Adrenal gland (tissue), 12 donors: ENCODE measurements around the gene BMPR1B. TPM values are rescaled to one million over a fixed set of nuclear protein-coding genes. Genes with fewer than 3 reads are reported as not detected.
"Not testable (repeated sequence)": the region's sequence is repeated elsewhere in the genome, so short reads cannot be mapped to it uniquely, and the experiment has no call there.

Source experiments
- DNase-seq, 7 donors: peaks; one replicate each; pipeline ENCODE4 v3.0.0-alpha.2; 2019 to 2020
- H3K27ac ChIP-seq, 5 donors: fragments of 200-600 bp; sonication (generic) in 4 of 5; 1 replicate in 3 of 5; 2 replicates in 2 of 5; pipeline versions ENCODE4 v1.5.1 to v1.8.0; 2016 to 2020; ENCODE audit warnings: mild to moderate bottlenecking in 1 of 5
- H3K27me3 ChIP-seq: fragments of 200-600 bp; 2 replicates; pipeline ENCODE4 v1.8.0; 2021
- H3K36me3 ChIP-seq, 2 donors: fragments of 200-600 bp; replicated peaks in 1 of 2; 1 replicate in 1 of 2; 2 replicates in 1 of 2; pipeline versions ENCODE4 v1.5.1 to v1.8.0; 2018 to 2022
- H3K4me1 ChIP-seq, 2 donors: fragments of 200-600 bp; replicated peaks in 1 of 2; 1 replicate in 1 of 2; 2 replicates in 1 of 2; pipeline versions ENCODE4 v1.5.1 to v1.8.0; 2018 to 2021
- H3K4me3 ChIP-seq, 4 donors: fragments of 200-600 bp; sonication (generic) in 3 of 4; one replicate each; pipeline ENCODE4 v1.5.1; 2016 to 2018
- H3K9me3 ChIP-seq, 3 donors: fragments of 200-600 bp; sonication (generic) in 1 of 3; replicated peaks in 1 of 3; 1 replicate in 2 of 3; 2 replicates in 1 of 3; pipeline versions ENCODE4 v1.5.1 to v1.8.0; 2016 to 2021
- CTCF ChIP-seq, 6 experiments: fragments of 450-650 bp in 4 of 6; fragments of 200-600 bp in 2 of 6; sonication (generic) in 1 of 6; IDR thresholded peaks; 1 replicate in 5 of 6; 2 replicates in 1 of 6; pipeline versions ENCODE4 v1.5.1 to v1.8.0; 2016 to 2021; ENCODE audit warnings: antibody characterized with exemption in 6 of 6, mild to moderate bottlenecking in 2 of 6, moderate library complexity in 1 of 6
- POLR2A ChIP-seq, 2 donors: fragments of 450-650 bp; IDR thresholded peaks; one replicate each; pipeline ENCODE4 v1.6.1; 2017; ENCODE audit warnings: antibody characterized with exemption in 2 of 2, mild to moderate bottlenecking in 2 of 2, moderate library complexity in 1 of 2
- WGBS, 4 donors: extraction: QIAGEN DNeasy Blood & Tissue Kit in 2 of 4; methylation state at CpG; one replicate each; pipeline versions ENCODE4 v1.1.5 to v1.1.7; 2013 to 2017; 5-methylcytosine and 5-hydroxymethylcytosine counted together
- intact Hi-C, 2 donors: fragments of 100-400 bp; cut with DNase I; formaldehyde crosslinking; loops; one replicate each; pipeline versions ENCODE4 v1.14.1 to v1.15.0; 2022 to 2023
- polyA plus RNA-seq, 3 donors: library from polyadenylated mRNA; stranded (reverse); fragments of 200-250 nt in 2 of 3; fragments of 350-450 nt in 1 of 3; fragmentation: Illumina TruSeq in 1 of 3; extraction: RNeasy Lipid Tissue Mini Kit (QIAGEN cat#74804) in 1 of 3; gene quantifications; one replicate each; pipeline ENCODE4 v1.2.3, GENCODE V29; 2013 to 2014
- total RNA-seq, 9 donors: library from RNA; depleted of rRNA in 4 of 9; stranded (reverse); fragments of >200 nt in 4 of 9; fragments of 120-200 nt in 1 of 9; fragmentation: NEBNext Ultra II Directional in 1 of 9; extraction: Animal tissue kit (Norgen Biotek cat#: 25700) in 1 of 9; gene quantifications; one replicate each; pipeline versions ENCODE4 v1.1.0 to v1.2.4, GENCODE V29; 2013 to 2023
- donor health status: healthy with polysubstance abuse.
- donor health status: Bipolar disorder and iron deficiency.
- donor health status: DM: yes; HTN: yes; CAD: no.
- donor health status: DM: no; HTN: no; CAD: no.
- donor health status: DM: no; HTN: no; CAD: no.
- donor health status: DM: yes; HTN: yes; CAD: no.

BMPR1B gene
- total and polyA plus RNA-seq, 12 donors, result 0.94 to 22.2 (median 6.2) TPM

- no peaks in the 10 kb centered on the region for H3K9me3 ChIP-seq
- no peaks in the 10 kb centered on the region for H3K36me3 ChIP-seq
- no peak overlapping the region for H3K27ac ChIP-seq
- TF ChIP-seq POLR2A (IDR thresholded peaks at IDR 0.05) (no peak), CTCF (IDR thresholded peaks at IDR 0.05) (no peak)
- 89 to 94% (median 92%) methylated on average over 1 of the region's 1 CpG for whole genome bisulfite sequencing, 4 donors
- H3K27me3 ChIP-seq, result no peaks in the 10 kb centered on the region
- intact Hi-C loops, result no loop called here
- H3K4me3 ChIP-seq, result no peak overlapping the region
- DNase-seq, result no peak
- no peaks in the 10 kb centered on the region for H3K4me1 ChIP-seq
Observed at GRCh38 chr4:95058991-95059390, 301.2 kb downstream of the BMPR1B start.

- intact Hi-C loops, result no loop called here
- 73 to 88% (median 77%) methylated on average over 1 of the region's 1 CpG for WGBS, 4 donors
Observed at GRCh38 chr4:95059663-95060062, 301.9 kb downstream of the BMPR1B start.

GRCh38 chr4:95061220-95061619 is 303.5 kb downstream of the BMPR1B start:
- WGBS, 4 donors, result 54 to 76% (median 70%) methylated on average over 2 of the region's 2 CpGs
- no peaks in the 10 kb centered on the region for H3K36me3 ChIP-seq
- no peak overlapping the region for H3K4me3 ChIP-seq
- TF ChIP-seq POLR2A (IDR thresholded peaks at IDR 0.05) (no peak), CTCF (IDR thresholded peaks at IDR 0.05) (no peak)
- no peak overlapping the region for H3K27ac ChIP-seq
- H3K9me3 ChIP-seq, result no peaks in the 10 kb centered on the region
- H3K27me3 ChIP-seq, result no peaks in the 10 kb centered on the region
- intact Hi-C loops, result no loop called here
- DNase-seq, result no peak
- H3K4me1 ChIP-seq, result no peaks in the 10 kb centered on the region

More at GRCh38 chr4:95059663-95060062, 301.9 kb downstream of the BMPR1B start:
- no peak for TF ChIP-seq CTCF (IDR thresholded peaks at IDR 0.05)
- no peak for TF ChIP-seq POLR2A (IDR thresholded peaks at IDR 0.05)
- Histone ChIP-seq H3K36me3 (no peaks in the 10 kb centered on the region), H3K9me3 (no peaks in the 10 kb centered on the region), H3K4me1 (no peaks in the 10 kb centered on the region), H3K4me3 (no peak overlapping the region), H3K27me3 (no peaks in the 10 kb centered on the region), H3K27ac (no peak overlapping the region)
- DNase-seq, result no peak

- H3K9me3 ChIP-seq, H3K27ac ChIP-seq, H3K36me3 ChIP-seq, H3K4me1 ChIP-seq, H3K4me3 ChIP-seq, intact Hi-C loops, DNase-seq, H3K27me3 ChIP-seq: not testable (repeated sequence)
- 60 to 79% (median 72%) methylated on average over 4 of the region's 4 CpGs for WGBS, 4 donors
Observed at GRCh38 chr4:95061801-95062200, 304.0 kb downstream of the BMPR1B start.

- H3K27me3 ChIP-seq, result no peaks in the 10 kb centered on the region
- no peak for TF ChIP-seq CTCF (IDR thresholded peaks at IDR 0.05)
- no peak for TF ChIP-seq POLR2A (IDR thresholded peaks at IDR 0.05)
- no peaks in the 10 kb centered on the region for H3K36me3 ChIP-seq
- H3K4me1 ChIP-seq, result no peaks in the 10 kb centered on the region
- no peaks in the 10 kb centered on the region for H3K9me3 ChIP-seq
- no peak for DNase-seq
- no peak overlapping the region for H3K27ac ChIP-seq
- no peak overlapping the region for H3K4me3 ChIP-seq
- WGBS, 4 donors, result 19 to 33% (median 20%) methylated on average over 1 of the region's 1 CpG
- intact Hi-C loops, result no loop called here
Observed at GRCh38 chr4:95066050-95066449, 308.3 kb downstream of the BMPR1B start.
